Muscle of arm (tissue), 12 donors: ENCODE data around the gene SIX5. TPM values are rescaled to one million over a fixed set of nuclear protein-coding genes. Genes with fewer than 3 reads are reported as not detected.

Source experiments
- DNase-seq: peaks from one replicate; pipeline ENCODE4 v3.0.0-alpha.2; 2013
- polyA plus RNA-seq, 12 donors: library from polyadenylated mRNA; unstranded; fragments of 120-200 nt; gene quantifications; one replicate each; pipeline ENCODE4 v1.2.1, GENCODE V29; 2013; ENCODE audit not compliant: insufficient read length in 12 of 12

The SIX5 gene
- polyA plus RNA-seq, 12 donors: 10.5 to 46.5 (median 15.5) TPM; not detected in 1

GRCh38 chr19:45717131-45717982, 51.7 kb downstream of the SIX5 start:
- DNase-seq: peak; percentile 98

DNA sequence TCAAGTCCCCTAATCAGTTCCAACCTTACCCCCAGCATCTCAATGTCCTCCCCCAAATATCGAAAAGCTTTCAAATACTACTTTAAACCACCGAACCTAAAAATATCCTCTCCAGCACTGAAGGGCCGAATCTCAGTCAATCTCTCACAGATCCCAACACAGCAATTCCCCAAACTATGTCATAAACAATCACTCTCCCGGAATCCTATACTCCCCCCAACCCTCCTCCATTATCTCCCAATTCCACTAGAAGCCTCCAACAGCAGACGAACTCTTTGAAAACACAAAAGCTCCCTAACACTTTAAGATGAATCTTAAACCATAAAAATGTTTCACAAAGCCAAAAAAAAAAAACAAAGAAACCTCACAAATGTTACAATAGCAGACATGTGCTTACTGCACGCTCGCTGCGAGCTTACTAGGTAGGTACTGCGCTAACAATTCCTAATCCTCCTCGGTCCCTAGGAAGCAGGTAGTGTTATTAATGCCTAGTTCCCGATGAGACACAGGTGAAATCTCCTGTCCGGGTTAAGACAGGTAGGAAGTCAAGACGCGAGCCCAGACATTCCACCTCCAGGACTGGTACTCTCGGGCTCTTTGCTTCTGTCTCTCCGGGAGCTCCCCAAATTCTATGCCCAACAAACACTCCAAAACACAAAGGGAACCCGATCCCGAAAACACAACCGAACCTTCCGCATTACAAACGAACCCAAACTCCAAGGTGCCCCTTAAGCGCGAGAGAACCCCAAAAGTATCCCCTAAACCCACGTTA, 52.5 kb downstream of the SIX5 start:
- peak; percentile 41 for DNase-seq

- DNase-seq: no peak
Observed at GRCh38 chr19:45715139-45715538, 53.9 kb downstream of the SIX5 start.

Other genes starting within 250 kb of the SIX5 start
- gene OPA3, start 184.4 kb downstream of the SIX5 start, polyA plus RNA-seq: 1 to 10 TPM in 11 of 12 donors, not detected in 1; 6.0 to 9.8 (median 7.1) TPM
- gene GPR4, start 167.0 kb downstream of the SIX5 start, polyA plus RNA-seq: 1 to 10 TPM in 11 of 12 donors, not detected in 1; 2.3 to 8.4 (median 2.8) TPM
- gene EML2, start 129.9 kb downstream of the SIX5 start, polyA plus RNA-seq: 10 to 100 TPM in 5 of 12 donors, 1 to 10 TPM in 5, not detected in 2; 6.0 to 24.8 (median 9.9) TPM
- 1 to 10 TPM in 2 of 12 donors, under 1 TPM in 6, not detected in 4; 0.17 to 1.4 (median 0.42) TPM for gene GIPR, start 101.0 kb downstream of the SIX5 start, polyA plus RNA-seq
- gene SNRPD2, start 77.3 kb downstream of the SIX5 start, polyA plus RNA-seq: 100 to 1,000 TPM in 11 of 12 donors, not detected in 1; 157 to 300 (median 239) TPM
- gene QPCTL, start 76.6 kb downstream of the SIX5 start, polyA plus RNA-seq: 1 to 10 TPM in 10 of 12 donors, not detected in 2; 2.6 to 5.9 (median 4.0) TPM
- 10 to 100 TPM in 8 of 12 donors, 1 to 10 TPM in 3, not detected in 1; 8.3 to 31.5 (median 13.2) TPM for gene FBXO46, start 38.4 kb downstream of the SIX5 start, polyA plus RNA-seq
- not detected for gene MEIOSIN, start 35.8 kb downstream of the SIX5 start, polyA plus RNA-seq
- 100 to 1,000 TPM in 11 of 12 donors, not detected in 1; 161 to 353 (median 263) TPM for gene DMPK, start 13.2 kb upstream of the SIX5 start, polyA plus RNA-seq
- 100 to 1,000 TPM in 1 of 12 donors, 10 to 100 TPM in 11; 28.6 to 389 (median 43.8) TPM for gene DMWD, start 23.6 kb upstream of the SIX5 start, polyA plus RNA-seq
- gene RSPH6A, start 46.1 kb upstream of the SIX5 start, polyA plus RNA-seq: not detected
- 10 to 100 TPM in 11 of 12 donors, not detected in 1; 28.4 to 63.7 (median 36.7) TPM for gene SYMPK, start 93.9 kb upstream of the SIX5 start, polyA plus RNA-seq
- gene FOXA3, start 95.1 kb upstream of the SIX5 start, polyA plus RNA-seq: not detected
- gene IRF2BP1, start 116.9 kb upstream of the SIX5 start, polyA plus RNA-seq: 10 to 100 TPM in 10 of 12 donors, 1 to 10 TPM in 1, not detected in 1; 8.9 to 27.3 (median 12.8) TPM
- gene MYPOP, start 133.4 kb upstream of the SIX5 start, polyA plus RNA-seq: 1 to 10 TPM in 11 of 12 donors, not detected in 1; 2.2 to 7.6 (median 3.7) TPM
- gene NANOS2, start 145.5 kb upstream of the SIX5 start, polyA plus RNA-seq: not detected
- 1 to 10 TPM in 11 of 12 donors, not detected in 1; 2.8 to 4.8 (median 3.7) TPM for gene NOVA2, start 204.6 kb upstream of the SIX5 start, polyA plus RNA-seq
- gene CCDC61, start 226.2 kb upstream of the SIX5 start, polyA plus RNA-seq: 10 to 100 TPM in 1 of 12 donors, 1 to 10 TPM in 10, not detected in 1; 4.5 to 12.3 (median 5.6) TPM